Spleen (tissue), 11 donors: ENCODE results near the gene ZNF429. TPM values are rescaled to one million over a fixed set of nuclear protein-coding genes. Genes with fewer than 3 reads are reported as not detected.
"Not testable (repeated sequence)": the region's sequence is repeated elsewhere in the genome, so short reads cannot be mapped to it uniquely, and the experiment has no call there.

Experiments used
- DNase-seq: peaks from one replicate; pipeline ENCODE4 v3.0.0-alpha.2; 2020
- H3K27ac ChIP-seq, 8 donors: fragments of 200-600 bp; sonication (generic) in 7 of 8; 1 replicate in 4 of 8; 2 replicates in 4 of 8; pipeline versions ENCODE4 v1.5.0 to v1.8.0; 2016 to 2021; ENCODE audit warnings: inconsistent platforms in 4 of 8, mild to moderate bottlenecking in 4 of 8, moderate library complexity in 1 of 8
- H3K27me3 ChIP-seq, 7 donors: fragments of 200-600 bp; sonication (generic) in 6 of 7; replicated peaks in 1 of 7; 1 replicate in 4 of 7; 2 replicates in 3 of 7; pipeline versions ENCODE4 v1.5.0 to v1.8.0; 2016 to 2021; ENCODE audit warnings: inconsistent platforms in 3 of 7, mild to moderate bottlenecking in 1 of 7
- H3K36me3 ChIP-seq, 6 donors: fragments of 200-600 bp; sonication (generic) in 5 of 6; 1 replicate in 4 of 6; 2 replicates in 2 of 6; pipeline versions ENCODE4 v1.5.0 to v1.8.0; 2016 to 2021; ENCODE audit warnings: inconsistent platforms in 2 of 6
- H3K4me1 ChIP-seq, 6 donors: fragments of 200-600 bp; sonication (generic) in 5 of 6; 1 replicate in 3 of 6; 2 replicates in 3 of 6; pipeline versions ENCODE4 v1.5.0 to v1.8.0; 2016 to 2021; ENCODE audit warnings: inconsistent platforms in 3 of 6
- H3K4me3 ChIP-seq, 8 donors: fragments of 200-600 bp; sonication (generic) in 7 of 8; 1 replicate in 4 of 8; 2 replicates in 4 of 8; pipeline versions ENCODE4 v1.5.0 to v1.8.0; 2016 to 2021; ENCODE audit warnings: inconsistent platforms in 4 of 8, mild to moderate bottlenecking in 4 of 8, moderate library complexity in 2 of 8
- H3K9me3 ChIP-seq, 8 donors: fragments of 200-600 bp; sonication (generic) in 7 of 8; 1 replicate in 4 of 8; 2 replicates in 4 of 8; pipeline versions ENCODE4 v1.5.0 to v1.8.0; 2016 to 2021; ENCODE audit warnings: inconsistent platforms in 4 of 8
- CTCF ChIP-seq, 11 experiments: fragments of 200-600 bp in 7 of 11; fragments of 450-650 bp in 4 of 11; sonication (generic) in 4 of 11; IDR thresholded peaks in 8 of 11; conservative IDR thresholded peaks in 3 of 11; 1 replicate in 7 of 11; 2 replicates in 4 of 11; pipeline versions ENCODE4 v1.4.0 to v1.8.0; 2016 to 2021; ENCODE audit warnings: antibody characterized with exemption in 11 of 11, inconsistent platforms in 4 of 11, mild to moderate bottlenecking in 1 of 11
- POLR2A ChIP-seq, 3 donors: fragments of 450-650 bp; IDR thresholded peaks; one replicate each; pipeline ENCODE4 v1.5.1; 2017; ENCODE audit warnings: antibody characterized with exemption in 3 of 3, mild to moderate bottlenecking in 1 of 3
- POLR2AphosphoS5 ChIP-seq, 3 donors: sonication (generic); formaldehyde crosslinking; IDR thresholded peaks; one replicate each; pipeline ENCODE4 v1.5.1; 2017; ENCODE audit warnings: antibody characterized with exemption in 3 of 3
- WGBS, 5 donors: extraction: QIAGEN DNeasy Blood & Tissue Kit in 3 of 5; methylation state at CpG; one replicate each; pipeline versions ENCODE4 v1.1.5 to v1.1.7; 2013 to 2018; 5-methylcytosine and 5-hydroxymethylcytosine counted together
- intact Hi-C: fragments of 100-400 bp; cut with DNase I; formaldehyde crosslinking; loops from one replicate; pipeline ENCODE4 v1.15.0; 2023; ENCODE audit warnings: low total_unique reads
- polyA plus RNA-seq, 3 donors: library from polyadenylated mRNA; stranded (reverse); fragments of 200-250 nt; gene quantifications; one replicate each; pipeline ENCODE4 v1.2.1, GENCODE V29; 2013
- total RNA-seq, 7 donors: library from RNA; depleted of rRNA in 3 of 7; stranded (reverse); fragments of >200 nt in 3 of 7; fragmentation: NEBNext Ultra II Directional in 4 of 7; extraction: Animal tissue kit (Norgen Biotek cat#: 25700) in 4 of 7; gene quantifications; one replicate each; pipeline versions ENCODE4 v1.1.0 to v1.2.1, GENCODE V29; 2016 to 2021
- donor health status: healthy with polysubstance abuse.
- donor health status: DM: no; HTN: no; CAD: no; lungs with moderate emphysema.
- donor health status: DM: no; HTN: no; CAD: no.
- donor health status: Bipolar disorder and iron deficiency.
- donor health status: healthy.
- donor health status: DM: no; HTN: no; CAD: no.
- donor health status: DM: yes; HTN: yes; CAD: no.

Gene ZNF429
- total and polyA plus RNA-seq, 10 donors: 6.9 to 45.0 (median 16.9) TPM

- no peak for DNase-seq
- H3K4me3 ChIP-seq: peak overlapping the region in 1 of 8 donors; percentile 51
- TF ChIP-seq CTCF (IDR thresholded peaks at IDR 0.05 in 8 of 11, conservative IDR thresholded peaks at IDR 0.05 in 3 of 11) (no peak), POLR2AphosphoS5 (IDR thresholded peaks at IDR 0.05) (no peak), POLR2A (IDR thresholded peaks at IDR 0.05) (no peak)
- H3K36me3 ChIP-seq: no peaks in the 10 kb centered on the region
- no peaks in the 10 kb centered on the region for H3K4me1 ChIP-seq
- peak overlapping the region in 6 of 8 donors; percentile 39 to 87 (median 74) for H3K27ac ChIP-seq
- intact Hi-C loops: no loop called here
- H3K27me3 ChIP-seq: no peaks in the 10 kb centered on the region
- WGBS, 5 donors: 87 to 95% (median 88%) methylated on average over 4 of the region's 4 CpGs
- H3K9me3 ChIP-seq: peaks cover 0 to 17% (median 0%) of the 10 kb centered on the region in 8 donors
These were observed 88.1 kb downstream of the ZNF429 start for GRCh38 chr19:21593502-21593901.

GRCh38 chr19:21593934-21594820, 88.8 kb downstream of the ZNF429 start:
- Histone ChIP-seq H3K4me3 (peak overlapping the region in 1 of 8 donors; percentile 55), H3K36me3 (no peaks in the 10 kb centered on the region), H3K4me1 (no peaks in the 10 kb centered on the region), H3K9me3 (peaks cover 0 to 16% (median 0%) of the 10 kb centered on the region in 8 donors), H3K27ac (peak overlapping the region in 7 of 8 donors; percentile 50 to 87 (median 71)), H3K27me3 (no peaks in the 10 kb centered on the region)
- TF ChIP-seq POLR2AphosphoS5 (IDR thresholded peaks at IDR 0.05) (peak in 1 of 3 donors; percentile 66), CTCF (IDR thresholded peaks at IDR 0.05 in 8 of 11, conservative IDR thresholded peaks at IDR 0.05 in 3 of 11) (no peak)
- 28 to 56% (median 38%) methylated on average over 3 of the region's 3 CpGs for WGBS, 5 donors
- DNase-seq: no peak
- intact Hi-C loops: no loop called here

GRCh38 chr19:21595185-21595584, 89.8 kb downstream of the ZNF429 start:
- intact Hi-C loops: no loop called here
- Histone ChIP-seq H3K27ac (peak overlapping the region in 7 of 8 donors; percentile 50 to 87 (median 71)), H3K4me3 (peak overlapping the region in 1 of 8 donors; percentile 55), H3K27me3 (no peaks in the 10 kb centered on the region), H3K4me1 (no peaks in the 10 kb centered on the region), H3K9me3 (peaks cover 0 to 16% (median 0%) of the 10 kb centered on the region in 8 donors), H3K36me3 (no peaks in the 10 kb centered on the region)
- 60 to 94% (median 67%) methylated on average over 4 of the region's 4 CpGs for WGBS, 5 donors
- TF ChIP-seq POLR2A (IDR thresholded peaks at IDR 0.05) (no peak), CTCF (IDR thresholded peaks at IDR 0.05 in 8 of 11, conservative IDR thresholded peaks at IDR 0.05 in 3 of 11) (no peak), POLR2AphosphoS5 (IDR thresholded peaks at IDR 0.05) (no peak)
- no peak for DNase-seq

GRCh38 chr19:21602082-21602658, 96.8 kb downstream of the ZNF429 start:
- intact Hi-C loops: no loop called here
- Histone ChIP-seq H3K9me3 (peaks cover 0 to 5% (median 0%) of the 10 kb centered on the region in 8 donors), H3K36me3 (no peaks in the 10 kb centered on the region), H3K4me3 (no peak overlapping the region), H3K4me1 (peaks cover 4 to 36% (median 19%) of the 10 kb centered on the region in 6 donors), H3K27ac (peak overlapping the region in 4 of 8 donors; percentile 3 to 86 (median 76)), H3K27me3 (no peaks in the 10 kb centered on the region)
- no peak for TF ChIP-seq CTCF (IDR thresholded peaks at IDR 0.05 in 8 of 11, conservative IDR thresholded peaks at IDR 0.05 in 3 of 11)
- no peak for TF ChIP-seq POLR2AphosphoS5 (IDR thresholded peaks at IDR 0.05)
- TF ChIP-seq POLR2A (IDR thresholded peaks at IDR 0.05): no peak
- no peak for DNase-seq
- 84 to 90% (median 89%) methylated on average over 1 of the region's 1 CpG for WGBS, 5 donors

- 40 to 61% (median 50%) methylated on average over 11 of the region's 11 CpGs for WGBS, 5 donors
These were observed 97.4 kb downstream of the ZNF429 start for GRCh38 chr19:21602659-21603430.

More at GRCh38 chr19:21602659-21603430, 97.4 kb downstream of the ZNF429 start:
- H3K4me3 ChIP-seq, H3K36me3 ChIP-seq, intact Hi-C loops, H3K9me3 ChIP-seq, H3K27me3 ChIP-seq, DNase-seq: not testable (repeated sequence)
- peaks cover 4 to 36% (median 19%) of the 10 kb centered on the region in 6 donors for H3K4me1 ChIP-seq
- peak overlapping the region in 6 of 8 donors; percentile 3 to 86 (median 50) for H3K27ac ChIP-seq
